Jurkat, Clone E6-1 (cell line): ENCODE data around the gene CCDC33.

Experiments used
- DNase-seq: peaks from one replicate; pipeline ENCODE4 v3.0.0-alpha.2; 2011; ENCODE audit warnings: low read depth, low spot score
- H3K4me3 ChIP-seq: 2 replicates; pipeline ENCODE4 v1.5.1; 2011; ENCODE audit warnings: mild to moderate bottlenecking, low read length, control low read depth, moderate library complexity

CCDC33 gene

GRCh38 chr15:74365598-74366445 lies 129.7 kb downstream of the CCDC33 start:
- H3K4me3 ChIP-seq: no peak overlapping the region

DNA sequence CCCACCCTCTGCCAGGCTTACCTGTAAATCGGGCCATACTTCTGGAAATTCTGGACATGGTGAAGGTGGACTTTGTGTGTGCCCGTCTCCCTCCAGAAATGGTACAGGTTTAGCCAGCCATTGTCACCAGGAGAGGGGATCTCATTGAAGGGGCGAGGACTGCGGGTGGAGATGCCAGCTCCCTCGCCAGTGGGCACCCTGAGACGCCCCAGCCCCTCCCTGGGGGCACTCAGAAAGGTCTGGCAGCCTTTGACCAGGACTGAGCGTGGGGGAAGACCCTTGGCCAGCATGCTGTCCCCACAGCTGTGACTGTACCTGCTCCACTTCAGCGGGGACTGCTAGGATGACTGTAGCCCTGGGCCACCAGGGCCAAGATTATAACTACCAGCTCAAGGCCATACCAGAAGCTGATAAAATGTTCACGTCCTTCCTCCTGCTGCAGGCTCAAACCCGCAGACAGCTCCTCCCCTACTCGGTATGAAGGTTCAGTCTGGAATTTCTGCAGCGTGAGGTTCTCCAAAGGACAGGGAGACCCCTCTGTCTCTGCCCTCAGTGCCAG lies 131.2 kb downstream of the CCDC33 start, which contains the start of gene CYP11A1:
TSS of gene CYP11A1 (minus strand) at position 351 of the 559 bp plus-strand sequence. CDS start at position 290, 61 bp downstream.
- no peak within 1 kb of the TSS for H3K4me3 ChIP-seq
- no peak for DNase-seq

More at GRCh38 chr15:74365598-74366445, 129.7 kb downstream of the CCDC33 start:
- DNase-seq: no peak

- no peak for DNase-seq
- H3K4me3 ChIP-seq: no peak overlapping the region
Measured at GRCh38 chr15:74368121-74368520, 132.0 kb downstream of the CCDC33 start.

DNA sequence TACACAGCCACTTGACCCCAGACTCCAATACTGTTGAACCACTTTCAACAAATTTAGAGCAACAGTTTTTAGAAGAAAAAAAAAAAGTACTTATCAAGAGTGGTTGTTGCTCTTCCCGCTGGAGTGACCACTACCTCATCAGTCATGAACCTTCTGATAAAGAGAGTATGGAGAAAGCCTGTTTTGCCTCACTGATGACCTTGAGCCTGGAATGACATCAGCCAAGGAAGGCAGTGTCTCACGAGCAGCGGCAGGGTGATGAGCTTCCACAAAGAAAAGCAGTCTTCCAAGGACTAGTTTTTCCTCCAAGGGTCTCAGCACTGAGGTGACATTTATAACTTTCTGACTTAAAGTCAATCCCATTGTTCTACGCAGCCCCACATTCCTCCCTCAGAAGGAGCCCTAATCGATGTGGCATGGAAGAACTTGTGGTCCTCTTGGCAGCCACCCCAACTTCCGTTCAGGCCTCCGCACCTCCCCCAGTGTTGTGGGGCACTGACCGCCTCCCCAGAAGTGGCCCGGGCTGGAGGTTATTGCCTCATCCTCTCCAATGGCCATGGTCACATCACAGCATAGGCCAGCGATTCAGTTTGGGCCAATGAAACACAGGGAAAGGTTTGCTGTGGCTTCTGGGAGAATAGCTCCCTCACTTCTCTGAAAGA lies 133.1 kb downstream of the CCDC33 start:
- DNase-seq: no peak
- H3K4me3 ChIP-seq: no peak overlapping the region

- no peak overlapping the region for H3K4me3 ChIP-seq
- no peak for DNase-seq
Measured at GRCh38 chr15:74369756-74370155, 133.6 kb downstream of the CCDC33 start.

- no peak for DNase-seq
- no peak overlapping the region for H3K4me3 ChIP-seq
Measured at GRCh38 chr15:74370471-74370870, 134.3 kb downstream of the CCDC33 start.

DNA sequence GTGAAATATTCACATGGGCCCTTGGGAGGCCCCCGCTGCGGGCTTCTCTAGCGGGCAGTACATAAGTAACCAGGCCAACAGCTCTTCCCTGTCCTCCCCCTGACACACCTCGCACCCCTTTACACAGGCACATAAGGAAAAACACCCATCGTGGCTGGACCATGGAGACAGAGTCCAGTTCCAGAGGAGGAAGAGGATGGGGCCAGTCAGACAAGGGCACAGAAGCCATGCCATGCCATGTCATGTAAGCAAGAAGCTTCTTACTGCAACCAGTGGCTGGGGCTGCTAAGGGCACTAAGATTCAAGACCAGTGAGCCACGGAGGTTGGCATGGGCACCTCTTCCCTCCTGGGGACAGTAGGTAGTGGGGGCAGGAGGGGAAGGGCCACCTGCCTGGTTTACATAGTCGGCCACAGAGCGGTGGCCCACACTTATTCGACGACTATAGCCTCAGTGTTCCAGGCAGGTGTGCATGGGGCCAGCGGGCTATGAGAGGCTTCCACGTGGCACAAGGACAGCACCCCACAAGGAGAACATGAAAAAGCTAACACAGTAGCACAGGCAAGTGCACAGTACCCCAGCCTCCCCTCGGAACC lies 137.0 kb downstream of the CCDC33 start:
- DNase-seq: no peak
- peak overlapping the region; percentile 68 for H3K4me3 ChIP-seq

DNA sequence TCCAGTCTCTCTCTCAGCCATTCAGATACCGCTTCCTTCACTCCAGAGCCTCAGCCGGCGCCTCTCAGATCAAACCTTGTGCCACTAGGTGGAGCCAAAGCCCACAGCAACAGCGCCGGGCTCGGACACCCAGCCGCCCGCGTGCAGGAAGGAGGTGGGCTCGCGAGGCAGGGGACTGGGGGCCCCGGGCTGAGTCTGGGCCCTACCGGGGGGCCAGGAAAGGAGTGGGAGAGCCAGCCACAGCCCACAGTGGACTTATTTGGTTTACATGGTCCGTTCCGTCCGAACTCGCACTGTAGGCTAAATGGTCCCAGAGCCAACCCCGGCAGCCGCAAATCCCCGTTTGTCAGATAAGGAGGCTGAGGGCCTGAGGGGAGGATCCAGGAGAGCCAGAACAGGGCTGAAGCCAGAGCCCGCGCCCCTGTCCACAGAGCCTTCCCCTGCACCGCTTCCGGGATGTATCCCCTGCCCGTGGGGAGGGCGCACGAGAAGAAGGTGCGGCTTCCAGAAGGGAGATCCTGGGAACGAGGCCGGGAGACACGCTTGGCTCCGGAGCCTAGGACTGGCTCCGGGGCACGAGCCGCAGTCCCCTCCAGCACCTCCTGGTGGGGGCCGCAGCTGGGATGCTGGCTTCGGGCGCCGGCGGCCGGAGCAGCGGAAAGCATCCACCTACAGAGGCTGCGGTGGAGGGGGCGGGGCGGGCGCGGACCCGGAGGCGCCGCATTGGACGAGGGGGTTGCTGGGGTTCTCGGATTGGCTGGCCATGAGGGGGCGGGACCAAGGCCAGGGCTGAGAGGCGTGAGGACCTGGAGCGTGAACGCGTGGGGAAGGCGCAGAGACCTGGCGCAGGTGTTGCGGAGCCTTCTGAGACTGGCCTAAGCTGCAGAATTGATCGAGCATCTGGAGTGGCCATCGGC lies 137.9 kb downstream of the CCDC33 start:
- peak; percentile 80 for DNase-seq
- H3K4me3 ChIP-seq: peak overlapping the region; percentile 68

DNA sequence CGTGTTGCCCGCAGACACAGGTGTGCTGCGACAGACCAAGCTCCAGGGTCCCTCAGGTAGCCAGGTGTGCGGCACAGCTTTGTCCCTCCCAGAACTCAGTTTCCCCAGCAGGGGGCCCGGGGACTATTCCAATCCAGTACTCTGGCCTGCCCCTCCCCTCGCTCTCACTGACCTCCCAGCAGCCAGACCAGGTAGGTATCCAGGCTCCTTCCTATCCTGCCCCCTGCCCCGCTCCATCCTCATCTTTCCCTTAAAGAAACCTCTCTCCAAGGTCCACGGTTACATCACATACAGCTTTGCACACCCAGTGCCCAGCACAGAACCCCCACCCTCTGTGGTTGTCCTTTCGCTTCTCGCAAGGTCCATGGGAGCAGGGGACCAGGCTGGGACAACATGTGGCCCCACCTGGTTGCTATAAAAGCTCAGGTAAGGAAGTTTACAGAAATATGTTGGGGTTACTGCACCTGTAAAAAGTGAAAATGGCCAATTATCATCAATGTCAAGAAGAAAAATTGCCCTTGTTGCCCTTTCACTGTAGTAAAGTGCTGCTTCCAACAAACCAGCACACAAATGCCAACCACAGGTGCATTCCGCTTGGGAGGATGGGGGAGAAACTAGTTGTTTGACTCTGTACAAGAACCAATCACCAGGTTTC lies 138.6 kb downstream of the CCDC33 start:
- H3K4me3 ChIP-seq: peak overlapping the region; percentile 68
- DNase-seq: no peak

GRCh38 chr15:74375303-74375693 lies 139.2 kb downstream of the CCDC33 start:
- H3K4me3 ChIP-seq: no peak overlapping the region
- DNase-seq: peak; percentile 82

GRCh38 chr15:74376226-74376625 lies 140.1 kb downstream of the CCDC33 start:
- DNase-seq: no peak

DNA sequence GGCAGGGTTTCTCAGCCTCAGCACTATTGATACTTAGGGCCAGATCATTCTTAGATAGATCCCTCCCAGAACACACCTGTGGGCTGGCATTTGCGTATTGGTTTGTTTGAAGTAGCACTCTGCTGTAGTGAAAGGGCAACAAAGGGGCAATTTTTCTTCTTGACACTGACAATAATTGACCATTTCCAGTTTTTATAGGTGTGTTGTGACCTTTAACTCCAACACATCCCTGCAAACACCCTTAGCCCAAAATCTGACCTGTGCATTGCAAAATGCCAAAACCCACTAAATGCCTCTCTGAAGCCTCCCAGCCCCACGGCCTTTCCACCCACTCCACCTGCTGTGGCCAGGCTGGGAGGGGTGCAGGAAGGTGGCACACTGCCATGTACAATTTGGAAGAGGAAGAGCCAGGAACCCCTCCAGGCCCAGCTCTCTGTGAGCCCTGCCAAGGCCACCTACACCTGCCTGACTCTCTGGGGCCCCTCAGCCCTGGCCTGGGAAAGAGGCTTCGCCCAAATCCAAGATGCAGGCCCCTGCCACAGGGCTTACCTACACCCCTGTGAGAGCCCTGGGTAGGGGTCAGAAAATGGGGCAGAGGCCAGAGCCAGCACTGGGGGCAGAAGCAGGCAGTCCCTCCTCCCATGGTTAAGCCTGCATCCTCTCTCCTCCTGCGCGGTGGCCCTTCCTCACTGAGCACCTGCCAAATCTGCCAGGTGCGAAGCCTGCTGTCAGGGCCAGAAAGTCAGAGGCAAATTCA lies 140.9 kb downstream of the CCDC33 start:
- no peak for DNase-seq
- H3K4me3 ChIP-seq: no peak overlapping the region

More at GRCh38 chr15:74376226-74376625, 140.1 kb downstream of the CCDC33 start:
- no peak overlapping the region for H3K4me3 ChIP-seq

GRCh38 chr15:74377831-74378766 lies 142.0 kb downstream of the CCDC33 start:
- DNase-seq: no peak
- no peak overlapping the region for H3K4me3 ChIP-seq

DNA sequence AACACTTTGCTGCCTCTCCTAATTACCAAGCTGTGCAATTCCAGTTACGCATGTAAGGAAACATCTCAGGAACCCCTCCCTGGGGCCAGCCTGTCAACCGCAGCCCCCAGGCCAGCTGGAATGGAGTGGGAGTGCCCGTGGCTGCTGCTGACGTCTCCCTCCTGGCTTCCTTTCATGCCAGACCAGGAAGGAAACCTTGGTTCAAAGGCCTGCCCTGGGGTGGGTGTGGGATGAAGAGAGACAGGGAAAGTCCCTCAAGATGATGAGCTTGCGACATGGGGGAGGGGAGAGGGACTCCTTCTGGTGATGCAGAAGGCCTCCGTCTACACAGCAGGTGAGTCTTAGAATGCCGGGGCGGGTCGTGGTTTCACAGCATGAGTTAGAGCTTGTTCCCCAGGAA lies 142.7 kb downstream of the CCDC33 start:
- no peak for DNase-seq
- H3K4me3 ChIP-seq: no peak overlapping the region

DNA sequence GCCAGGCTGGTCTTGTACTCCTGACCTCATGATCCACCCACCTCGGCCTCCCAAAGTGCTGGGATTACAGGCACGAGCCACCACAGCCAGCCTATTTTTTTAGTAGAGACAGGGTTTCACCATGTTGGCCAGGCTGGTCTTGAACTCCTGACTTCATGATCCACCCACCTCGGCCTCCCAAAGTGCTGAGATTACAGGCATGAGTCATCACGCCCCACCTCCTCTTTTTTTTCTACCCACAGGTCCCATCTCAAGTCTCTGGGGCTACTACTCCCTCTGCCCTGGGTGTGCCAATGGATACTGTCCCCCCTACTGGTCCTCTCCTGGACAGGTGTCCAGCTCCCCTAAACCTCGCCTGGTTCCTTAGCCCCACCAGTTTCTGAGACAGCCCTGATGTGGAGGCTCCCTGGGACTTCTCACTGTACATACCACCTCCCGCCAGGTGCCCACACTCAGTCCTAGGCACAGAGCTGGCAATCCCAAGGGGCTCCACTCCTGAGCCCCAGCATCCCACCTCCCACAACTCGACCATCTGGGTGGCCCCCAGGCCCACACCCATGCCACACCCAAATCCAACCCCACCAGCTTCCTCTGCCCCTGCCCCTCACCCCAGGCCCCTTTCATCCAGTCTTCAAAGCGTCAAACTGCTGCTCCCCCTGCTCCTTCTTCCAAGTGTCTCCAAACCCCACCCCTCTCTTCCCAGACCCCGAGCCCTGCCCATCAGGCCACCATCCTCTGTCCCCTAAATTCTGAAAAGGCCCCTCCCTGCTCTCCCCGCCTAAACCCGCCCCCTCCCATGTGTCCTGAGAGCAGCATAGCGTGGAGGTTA lies 144.4 kb downstream of the CCDC33 start:
- DNase-seq: no peak
- no peak overlapping the region for H3K4me3 ChIP-seq

DNA sequence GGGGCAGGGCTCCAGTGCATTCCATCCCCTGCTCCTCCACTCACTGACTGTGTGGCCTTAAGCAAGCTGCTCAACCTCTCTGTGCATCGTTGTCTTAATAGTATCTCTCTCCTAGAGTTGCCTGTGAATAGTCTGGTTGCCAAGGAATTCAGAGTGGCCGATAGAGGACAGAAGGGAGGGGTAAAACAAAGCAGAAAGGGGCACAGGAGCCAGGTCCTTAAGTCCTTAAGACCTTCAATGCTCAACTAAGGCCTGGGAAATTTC lies 145.0 kb downstream of the CCDC33 start:
- H3K4me3 ChIP-seq: no peak overlapping the region

More for the DNA sequence above, 145.0 kb downstream of the CCDC33 start:
- no peak for DNase-seq
